Measurements from ENCODE around the gene ADGRL3.
"Not testable (repeated sequence)": the region's sequence is repeated elsewhere in the genome, so short reads cannot be mapped to it uniquely, and the experiment has no call there.

ADGRL3 gene

GRCh38 chr4:61350932-61351331 is 150.8 kb downstream of the ADGRL3 start:
- DNase-seq (ENCODE audit: low read depth in 2 of 2), result no peak

- DNase-seq (ENCODE audit: low read depth in 2 of 2), result no peak
These were observed 156.6 kb downstream of the ADGRL3 start for GRCh38 chr4:61356696-61357095.

- DNase-seq (ENCODE audit: low read depth in 2 of 2), result no peak
These were observed 159.2 kb downstream of the ADGRL3 start for GRCh38 chr4:61359301-61359700.

DNA sequence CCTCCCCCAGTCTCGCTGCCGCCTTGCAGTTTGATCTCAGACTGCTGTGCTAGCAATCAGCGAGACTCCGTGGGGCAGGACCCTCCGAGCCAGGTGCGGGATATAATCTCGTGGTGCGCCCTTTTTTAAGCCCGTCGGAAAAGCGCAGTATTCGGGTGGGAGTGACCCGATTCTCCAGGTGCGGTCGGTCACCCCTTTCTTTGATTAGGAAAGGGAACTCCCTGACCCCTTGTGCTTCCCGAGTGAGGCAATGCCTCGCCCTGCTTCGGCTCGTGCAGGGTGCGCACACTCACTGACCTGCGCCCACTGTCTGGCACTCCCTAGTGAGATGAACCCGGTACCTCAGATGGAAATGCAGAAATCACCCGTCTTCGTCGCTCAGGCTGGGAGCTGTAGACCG is 172.7 kb downstream of the ADGRL3 start:
- DNase-seq (ENCODE audit: low read depth in 2 of 2), result not testable (repeated sequence)

GRCh38 chr4:61373901-61374440 is 173.8 kb downstream of the ADGRL3 start:
- DNase-seq (ENCODE audit: low read depth in 2 of 2), result no peak

DNA sequence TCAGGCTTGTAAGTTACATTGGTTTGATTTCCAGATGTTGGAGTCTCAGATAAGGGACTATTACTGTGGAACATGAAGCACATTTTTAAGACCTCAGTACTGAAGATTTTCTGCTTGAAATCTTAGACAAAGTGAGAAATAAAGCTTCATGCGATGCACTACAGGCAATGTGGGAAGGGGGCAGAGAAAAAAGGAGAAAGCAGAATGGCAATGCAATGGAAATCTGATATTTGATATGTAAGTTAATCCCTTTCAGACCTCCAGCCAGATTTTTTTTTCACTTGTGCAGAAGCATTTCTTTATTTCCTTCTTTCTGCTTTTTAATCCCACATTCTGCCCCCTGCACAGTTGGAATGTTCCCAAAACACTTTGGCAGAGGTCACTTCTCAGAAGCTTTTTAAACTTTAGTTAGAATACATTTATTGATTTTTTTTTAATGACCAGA is 174.3 kb downstream of the ADGRL3 start:
- no peak for DNase-seq (ENCODE audit: low read depth in 2 of 2)

DNA sequence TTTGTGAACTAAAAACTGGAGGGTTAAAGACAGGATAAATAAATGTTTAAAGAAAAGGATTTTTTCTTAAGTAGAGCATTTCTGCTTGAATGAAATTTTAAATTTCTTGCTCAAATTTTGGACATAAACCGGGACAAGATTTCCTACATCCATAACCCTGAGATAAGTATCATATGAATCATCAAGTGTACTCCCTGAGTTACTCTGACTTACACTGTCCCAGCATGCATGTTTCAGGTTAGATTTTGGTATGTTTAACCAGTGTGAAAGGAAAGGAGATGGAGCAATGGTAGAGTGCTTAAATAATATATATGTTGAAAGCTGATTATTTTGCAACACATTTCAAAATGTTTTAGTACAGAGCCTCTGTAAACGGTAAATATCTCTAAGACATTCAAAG is 175.2 kb downstream of the ADGRL3 start:
- no peak for DNase-seq (ENCODE audit: low read depth in 2 of 2)

- DNase-seq (ENCODE audit: low read depth in 2 of 2), result no peak
These were observed 176.2 kb downstream of the ADGRL3 start for GRCh38 chr4:61376301-61376700.

GRCh38 chr4:61379406-61379805 is 179.3 kb downstream of the ADGRL3 start:
- DNase-seq (ENCODE audit: low read depth in 2 of 2), result no peak

DNA sequence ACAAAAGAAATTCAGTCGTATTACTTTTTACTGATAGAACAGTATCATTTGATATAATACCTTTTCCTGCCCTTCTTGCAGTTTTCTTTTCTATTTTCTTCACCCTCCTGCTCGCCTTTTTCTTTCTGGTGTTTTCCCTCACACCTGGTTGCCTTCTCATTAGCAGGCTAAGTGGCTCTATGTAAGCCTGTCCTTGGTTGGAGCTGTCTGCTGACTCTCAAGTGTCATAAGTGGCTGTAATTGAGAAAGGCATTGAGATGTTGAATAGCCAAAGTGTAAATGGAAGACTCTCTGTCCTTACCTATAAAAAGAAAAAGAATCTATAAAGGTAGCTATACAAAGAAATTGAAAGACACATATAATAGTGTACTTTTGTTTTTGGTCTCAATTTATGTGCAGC is 180.7 kb downstream of the ADGRL3 start:
- no peak for DNase-seq (ENCODE audit: low read depth in 2 of 2)

DNA sequence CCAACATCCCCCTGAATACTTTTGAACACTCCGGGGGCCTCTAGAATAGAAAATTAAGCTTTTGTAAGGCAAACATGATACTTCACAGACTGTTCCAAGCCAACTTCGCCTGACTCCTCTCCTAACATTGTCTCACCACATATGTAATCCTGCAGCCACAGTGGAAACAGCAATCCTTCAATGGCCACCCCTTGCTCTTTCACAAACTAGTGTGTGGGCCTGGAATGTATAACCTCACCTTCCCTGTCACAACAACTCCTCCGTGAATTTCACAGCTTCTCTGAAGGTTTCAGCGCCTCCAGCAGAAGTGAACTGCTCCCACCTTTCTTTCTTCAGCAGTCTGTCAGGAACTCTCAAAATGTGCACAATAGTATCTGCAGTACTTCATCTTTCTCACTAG is 185.1 kb downstream of the ADGRL3 start:
- no peak for DNase-seq (ENCODE audit: low read depth in 2 of 2)

- DNase-seq (ENCODE audit: low read depth in 2 of 2), result not testable (repeated sequence)
These were observed 187.2 kb downstream of the ADGRL3 start for GRCh38 chr4:61387372-61387771.

DNA sequence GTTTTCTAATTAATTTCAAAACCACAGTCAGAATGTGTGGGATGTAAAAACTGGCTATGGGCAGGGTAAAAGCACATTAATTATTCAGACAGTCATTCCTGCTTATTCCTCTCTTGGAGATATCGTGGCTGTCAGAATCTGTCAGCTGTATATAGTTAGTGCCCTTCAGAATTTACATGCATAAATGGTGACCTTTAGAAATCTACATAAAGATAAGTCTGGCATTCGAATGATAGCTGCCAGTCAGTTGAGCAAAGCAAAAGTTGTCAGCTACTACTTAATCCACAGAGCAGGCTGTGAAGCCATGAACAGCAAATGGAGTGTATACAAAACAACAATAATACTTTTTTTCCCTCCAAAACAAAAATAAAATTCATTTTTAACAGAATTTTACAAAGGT is 189.5 kb downstream of the ADGRL3 start:
- DNase-seq (ENCODE audit: low read depth in 2 of 2), result no peak

- no peak for DNase-seq (ENCODE audit: low read depth in 2 of 2)
These were observed 195.6 kb downstream of the ADGRL3 start for GRCh38 chr4:61395754-61396153.

DNA sequence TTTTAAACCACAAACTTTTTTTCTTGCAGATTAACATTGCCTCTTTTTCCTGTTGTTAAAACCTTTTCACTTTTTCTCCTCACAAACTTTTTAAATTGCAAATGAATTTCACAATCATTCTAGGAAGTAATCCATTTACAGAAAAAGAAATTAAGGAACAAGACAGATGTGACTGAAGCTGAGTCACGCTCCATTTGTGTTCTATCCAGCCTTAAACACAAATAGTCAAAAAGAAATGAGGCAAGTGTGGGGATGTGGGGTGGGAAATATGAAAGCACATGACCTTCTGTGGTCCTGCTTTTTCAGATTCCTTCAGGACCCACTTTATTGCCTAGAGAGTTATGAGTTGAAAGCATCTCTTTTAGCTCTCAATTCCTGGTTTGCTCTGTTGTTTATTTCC is 197.0 kb downstream of the ADGRL3 start:
- DNase-seq (ENCODE audit: low read depth in 2 of 2), result no peak

- no peak for DNase-seq (ENCODE audit: low read depth in 2 of 2)
These were observed 200.4 kb downstream of the ADGRL3 start for GRCh38 chr4:61400439-61401038.

DNA sequence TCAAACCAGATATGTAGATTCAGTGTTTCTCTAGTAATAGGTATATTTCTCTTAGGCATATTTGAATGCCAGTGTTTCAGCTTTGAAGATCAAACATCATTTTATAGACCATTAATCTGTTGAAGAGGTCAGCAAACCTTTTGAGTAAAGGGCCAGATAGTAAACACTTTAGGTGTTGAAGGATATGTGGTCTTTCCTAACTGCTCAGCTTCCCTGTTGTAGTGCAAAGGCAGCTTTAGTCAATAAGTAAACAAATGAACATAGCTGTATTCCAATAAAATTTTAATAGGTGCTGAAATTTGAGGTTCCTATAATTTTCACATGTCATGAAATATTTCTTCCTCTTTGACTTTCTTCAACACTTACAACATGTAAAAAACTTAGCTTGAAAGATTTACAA is 201.6 kb downstream of the ADGRL3 start:
- DNase-seq (ENCODE audit: low read depth in 2 of 2), result no peak

DNA sequence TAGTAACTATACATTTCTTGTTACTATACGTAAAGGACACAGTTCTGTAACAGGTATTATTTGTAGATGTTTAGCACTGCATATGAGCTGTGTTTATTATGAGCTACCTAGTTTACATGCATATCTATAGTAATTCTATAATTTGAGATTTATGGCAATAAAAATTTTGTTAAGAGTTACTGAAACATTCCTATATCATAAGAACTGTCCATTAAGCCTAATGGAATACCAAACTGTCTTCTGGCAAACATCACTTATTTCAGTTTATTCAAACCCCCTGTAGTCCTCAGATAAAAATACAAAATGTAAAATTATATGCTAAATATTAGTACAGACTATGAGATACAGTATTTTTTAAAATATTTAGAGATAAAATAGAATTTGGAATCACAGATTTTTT is 205.2 kb downstream of the ADGRL3 start:
- no peak for DNase-seq (ENCODE audit: low read depth in 2 of 2)

DNA sequence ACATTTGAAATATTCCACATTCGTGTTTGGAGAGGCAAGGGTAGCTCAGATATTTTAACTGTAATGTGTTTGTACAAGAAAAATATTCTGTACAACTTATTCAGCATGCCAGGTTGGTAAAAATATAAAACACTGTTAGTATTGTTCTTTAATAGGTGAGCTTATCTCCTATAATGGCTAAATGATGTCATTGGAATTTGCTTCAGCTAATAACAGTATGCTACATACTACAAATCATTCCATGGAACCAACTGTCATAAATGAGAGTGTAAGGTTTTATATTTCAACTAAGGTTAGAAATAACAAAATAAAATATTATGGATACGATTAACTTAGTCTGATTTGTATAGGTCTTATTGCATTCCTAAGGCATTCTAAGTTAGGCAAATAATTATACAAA is 206.6 kb downstream of the ADGRL3 start:
- DNase-seq (ENCODE audit: low read depth in 2 of 2), result no peak

DNA sequence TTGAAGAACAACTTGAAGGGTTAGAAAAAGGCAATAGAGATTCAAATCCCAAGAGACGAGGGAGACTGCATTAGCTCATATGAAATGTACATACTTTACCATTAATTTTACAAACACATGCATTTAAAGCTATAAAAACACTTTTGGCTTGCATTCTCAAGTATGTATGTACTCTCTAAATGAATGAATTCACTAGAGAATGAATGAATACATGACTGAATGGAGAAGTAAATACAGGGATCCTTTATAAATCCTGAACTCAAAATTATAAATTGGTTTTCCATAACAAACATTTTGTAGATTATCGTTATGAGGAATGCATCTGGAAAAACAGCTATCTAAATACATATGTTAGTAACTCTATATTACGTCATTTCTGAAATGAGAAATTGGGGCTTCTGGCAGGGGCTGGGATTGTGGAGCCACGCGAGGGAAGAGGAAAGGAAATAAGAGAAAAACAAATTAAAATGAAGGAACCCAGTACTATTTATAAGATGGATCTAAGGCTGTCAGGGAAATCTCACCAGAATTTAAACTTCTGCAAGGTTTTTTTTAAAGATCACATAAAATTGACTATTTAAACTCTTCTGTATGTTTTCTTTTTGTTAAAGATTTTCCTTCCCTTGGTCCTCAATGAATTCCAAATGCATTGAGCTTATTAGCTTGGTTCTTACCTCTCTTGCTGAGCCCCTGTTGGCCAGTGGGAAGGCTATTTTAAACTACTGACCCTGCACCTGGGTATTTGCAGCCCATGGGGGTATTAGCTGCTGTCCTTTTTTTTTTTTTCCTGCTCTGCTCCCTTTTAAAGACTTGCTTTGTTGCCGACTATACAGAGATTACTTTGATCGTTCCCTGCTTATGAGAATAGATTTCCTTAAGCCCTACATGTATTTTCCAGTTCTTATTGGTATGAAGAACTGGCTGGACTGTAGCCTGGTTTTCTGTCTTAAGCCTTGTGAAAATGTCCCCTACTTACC is 207.8 kb downstream of the ADGRL3 start:
- no peak for DNase-seq (ENCODE audit: low read depth in 2 of 2)

- no peak for DNase-seq (ENCODE audit: low read depth in 2 of 2)
These were observed 208.7 kb downstream of the ADGRL3 start for GRCh38 chr4:61408861-61409260.

GRCh38 chr4:61411241-61411640 is 211.1 kb downstream of the ADGRL3 start:
- DNase-seq (ENCODE audit: low read depth in 2 of 2), result no peak

DNA sequence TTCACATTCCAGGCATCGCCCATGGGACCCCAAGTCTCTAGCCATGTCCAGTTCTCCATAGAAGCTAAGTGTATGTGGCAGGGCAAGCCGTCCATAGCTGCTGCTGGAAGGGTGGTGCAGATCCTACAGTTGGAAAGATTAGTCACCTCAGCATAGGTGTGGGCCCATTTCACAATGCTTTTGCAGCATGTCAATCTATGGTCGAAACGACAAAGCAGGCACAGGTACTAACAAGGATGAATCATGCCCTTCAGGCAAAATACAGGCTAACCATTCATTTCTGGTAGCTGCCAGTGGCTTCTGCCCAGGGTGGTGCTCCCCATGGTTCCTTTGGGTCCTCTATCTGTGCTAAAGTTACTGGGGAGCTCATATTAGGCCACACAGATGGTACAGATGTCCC is 225.2 kb downstream of the ADGRL3 start:
- DNase-seq (ENCODE audit: low read depth in 2 of 2), result no peak

All from stimulated activated CD8-positive, alpha-beta memory T cell treated with anti-CD3 and anti-CD28 coated beads, Interleukin-15, amount 100 ng/mL, for 4 hours (primary cell).